HepG2 (cell line): Measurements from ENCODE around the gene FAM32A. TPM values are rescaled to one million over a fixed set of nuclear protein-coding genes. Genes with fewer than 3 reads are reported as not detected.

Source experiments
- ATF2 ChIP-seq: sonication (generic); formaldehyde crosslinking; IDR thresholded peaks from 2 replicates; pipeline ENCODE4 v1.4.0; 2020; ENCODE audit warnings: missing genetic modification reagents
- CENPX ChIP-seq: sonication (generic); formaldehyde crosslinking; IDR thresholded peaks from 2 replicates; pipeline ENCODE4 v1.9.0; 2021; ENCODE audit warnings: mild to moderate bottlenecking, missing genetic modification reagents, moderate library complexity
- CERS6 ChIP-seq: sonication (generic); formaldehyde crosslinking; IDR thresholded peaks from 2 replicates; pipeline ENCODE4 v1.5.0; 2020; ENCODE audit warnings: missing genetic modification reagents
- CHD4 ChIP-seq: fragments of 200-600 bp; sonication (generic); IDR thresholded peaks from 2 replicates; pipeline ENCODE4 v1.7.0; 2017; ENCODE audit warnings: mild to moderate bottlenecking, low read length, borderline replicate concordance
- CREBL2 ChIP-seq: sonication (generic); formaldehyde crosslinking; IDR thresholded peaks from 2 replicates; pipeline ENCODE4 v1.8.1; 2023; ENCODE audit warnings: missing genetic modification reagents, mild to moderate bottlenecking, borderline replicate concordance
- E2F5 ChIP-seq: sonication (generic); formaldehyde crosslinking; conservative IDR thresholded peaks from 2 replicates; pipeline ENCODE4 v1.4.0; 2020; ENCODE audit warnings: missing genetic modification reagents
- EEA1 ChIP-seq: sonication (generic); formaldehyde crosslinking; IDR thresholded peaks from 2 replicates; pipeline ENCODE4 v1.5.1; 2020; ENCODE audit warnings: mild to moderate bottlenecking, missing genetic modification reagents, borderline replicate concordance
- FOXP1 ChIP-seq, 2 experiments: fragments of 450-650 bp in 1 of 2; IDR thresholded peaks; 2 replicates each; pipeline ENCODE4 v1.6.1; 2017 to 2018; ENCODE audit warnings: antibody characterized with exemption in 1 of 2
- GPBP1L1 ChIP-seq: sonication (generic); formaldehyde crosslinking; IDR thresholded peaks from 2 replicates; pipeline ENCODE4 v1.5.0; 2020; ENCODE audit warnings: mild to moderate bottlenecking, missing genetic modification reagents
- MTA1 ChIP-seq: sonication (generic); formaldehyde crosslinking; IDR thresholded peaks from 2 replicates; pipeline ENCODE4 v1.4.0; 2020; ENCODE audit warnings: missing genetic modification reagents, mild to moderate bottlenecking, borderline replicate concordance
- POLR2AphosphoS2 ChIP-seq: IDR thresholded peaks from 2 replicates; pipeline ENCODE4 v1.6.1; 2011; ENCODE audit warnings: low read depth, low read length, improper control_type of control experiment
- RFXAP ChIP-seq: sonication (generic); formaldehyde crosslinking; IDR thresholded peaks from 2 replicates; pipeline ENCODE4 v1.4.0; 2020; ENCODE audit warnings: missing genetic modification reagents, borderline replicate concordance
- SALL1 ChIP-seq: sonication (generic); formaldehyde crosslinking; IDR thresholded peaks from 2 replicates; pipeline ENCODE4 v1.8.0; 2022; ENCODE audit warnings: mild to moderate bottlenecking, missing genetic modification reagents
- SCMH1 ChIP-seq: sonication (generic); formaldehyde crosslinking; IDR thresholded peaks from 2 replicates; pipeline ENCODE4 v1.9.0; 2021; ENCODE audit warnings: missing genetic modification reagents, mild to moderate bottlenecking, borderline replicate concordance
- SKI ChIP-seq: fragments of 450-650 bp; IDR thresholded peaks from one replicate; pipeline ENCODE4 v1.6.1; 2018; ENCODE audit warnings: mild to moderate bottlenecking; ENCODE audit not compliant: partially characterized antibody
- SMAD9 ChIP-seq: sonication (generic); formaldehyde crosslinking; IDR thresholded peaks from 2 replicates; pipeline ENCODE4 v1.5.1; 2020; ENCODE audit warnings: mild to moderate bottlenecking, missing genetic modification reagents
- TFAP4 ChIP-seq: sonication (generic); IDR thresholded peaks from 2 replicates; pipeline ENCODE4 v1.6.1; 2016; ENCODE audit warnings: low read depth, borderline replicate concordance
- TMF1 ChIP-seq: sonication (generic); formaldehyde crosslinking; IDR thresholded peaks from 2 replicates; pipeline ENCODE4 v1.8.1; 2022; ENCODE audit warnings: low read depth, missing genetic modification reagents
- WIZ ChIP-seq: sonication (generic); formaldehyde crosslinking; IDR thresholded peaks from 2 replicates; pipeline ENCODE4 v1.5.1; 2020; ENCODE audit warnings: mild to moderate bottlenecking, missing genetic modification reagents
- ZBTB7B ChIP-seq: sonication (generic); formaldehyde crosslinking; IDR thresholded peaks from 2 replicates; pipeline ENCODE4 v1.4.0; 2020; ENCODE audit warnings: missing genetic modification reagents
- ZNF251 ChIP-seq: sonication (generic); formaldehyde crosslinking; IDR thresholded peaks from 2 replicates; pipeline ENCODE4 v1.9.0; 2021; ENCODE audit warnings: mild to moderate bottlenecking, missing genetic modification reagents
- ZNF496 ChIP-seq: sonication (generic); formaldehyde crosslinking; IDR thresholded peaks from 2 replicates; pipeline ENCODE4 v1.8.1; 2023; ENCODE audit warnings: mild to moderate bottlenecking, moderate library complexity, missing genetic modification reagents; ENCODE audit not compliant: insufficient replicate concordance
- ZNF569 ChIP-seq: sonication (generic); formaldehyde crosslinking; IDR thresholded peaks from 2 replicates; pipeline ENCODE4 v1.5.0; 2020; ENCODE audit warnings: mild to moderate bottlenecking, missing genetic modification reagents, moderate library complexity, borderline replicate concordance
- ZNF879 ChIP-seq: sonication (generic); formaldehyde crosslinking; IDR thresholded peaks from 2 replicates; pipeline ENCODE4 v1.8.1; 2023; ENCODE audit warnings: missing genetic modification reagents
- ZSCAN12 ChIP-seq: sonication (generic); formaldehyde crosslinking; IDR thresholded peaks from 2 replicates; pipeline ENCODE4 v1.9.0; 2021; ENCODE audit warnings: mild to moderate bottlenecking, missing genetic modification reagents
- polyA plus RNA-seq, 8 experiments: library from polyadenylated mRNA; depleted of rRNA in 3 of 8; stranded (reverse) in 7 of 8; unstranded in 1 of 8; fragments of >200 nt; fragmentation: Illumina TruSeq in 4 of 8; extraction: Trizol in 4 of 8; gene quantifications; 2 replicates each; pipeline versions ENCODE4 v1.2.1 to v1.2.3, GENCODE V29; 2011 to 2016; ENCODE audit warnings: low read depth in 4 of 8, missing spikeins in 1 of 8, mixed read lengths in 1 of 8; ENCODE audit not compliant: insufficient read depth in 1 of 8
- total RNA-seq, 5 experiments: library from RNA; depleted of rRNA; stranded (reverse); fragments of >200 nt; fragmentation: Illumina TruSeq; extraction: Trizol; gene quantifications; 2 replicates each; pipeline ENCODE4 v1.2.3, GENCODE V29; 2016; ENCODE audit warnings: low read depth in 1 of 5

FAM32A gene
- total and polyA plus RNA-seq, 2 of the 13 experiments (the other 11 are each of a cell fraction or from before 2014, with no cell fraction given), result 85.8 to 86.2 TPM

GRCh38 chr19:16185123-16185767 lies at the start of gene FAM32A (continued):
- TF ChIP-seq CERS6 (CRISPR knock-in tag) (no peak), WIZ (no peak), ZNF496 (CRISPR knock-in tag) (no peak), ZNF251 (CRISPR knock-in tag) (no peak), ZNF879 (CRISPR knock-in tag) (no peak), E2F5 (CRISPR knock-in tag) (no peak), CHD4 (0 out of 2 replicates have a peak, but pooled peaks have one; percentile 13), ATF2 (CRISPR knock-in tag) (no peak), MTA1 (no peak), CENPX (CRISPR knock-in tag) (no peak), ZSCAN12 (CRISPR knock-in tag) (no peak), SMAD9 (no peak), EEA1 (CRISPR knock-in tag) (no peak), ZBTB7B (no peak), CREBL2 (CRISPR knock-in tag) (no peak), SCMH1 (CRISPR knock-in tag) (no peak), FOXP1 (IDR thresholded peaks at IDR 0.05) (no peak), FOXP1 (CRISPR knock-in tag; IDR thresholded peaks at IDR 0.05) (no peak), SKI (peak; percentile 12), SALL1 (CRISPR knock-in tag) (peak; percentile 30; the same call in 1 of the 2 replicates), POLR2AphosphoS2 (no peak), TMF1 (CRISPR knock-in tag) (no peak), RFXAP (CRISPR knock-in tag) (0 out of 2 replicates have a peak, but pooled peaks have one; percentile 66), GPBP1L1 (CRISPR knock-in tag) (no peak), TFAP4 (no peak), ZNF569 (CRISPR knock-in tag) (no peak)
